ENCODE measurements around the gene PCDHB13. TPM values are rescaled to one million over a fixed set of nuclear protein-coding genes. Genes with fewer than 3 reads are reported as not detected.

PCDHB13 gene
- total RNA-seq, 1 donor from 2014 or later = 7.4 TPM

DNA sequence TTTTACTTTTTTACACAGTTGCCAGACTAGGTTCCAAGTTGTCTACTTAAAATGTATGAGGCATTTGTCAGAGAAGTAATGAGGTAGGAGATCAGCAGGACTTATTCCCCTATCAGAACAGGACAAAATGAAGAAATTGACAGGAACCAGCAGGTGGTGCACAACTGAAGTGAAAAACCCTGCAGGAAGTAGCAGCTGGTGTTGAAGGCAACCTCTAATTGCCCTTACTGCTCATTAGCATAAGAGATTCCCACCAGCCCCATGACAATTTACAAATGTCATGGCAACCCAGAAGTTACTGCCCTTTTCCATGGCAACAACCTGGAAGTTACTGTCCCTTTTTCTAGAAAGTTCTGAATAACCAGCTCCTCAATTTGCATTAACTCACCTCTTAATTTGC is 36.9 kb downstream of the PCDHB13 start:
- TF ChIP-seq, protein P1, sequence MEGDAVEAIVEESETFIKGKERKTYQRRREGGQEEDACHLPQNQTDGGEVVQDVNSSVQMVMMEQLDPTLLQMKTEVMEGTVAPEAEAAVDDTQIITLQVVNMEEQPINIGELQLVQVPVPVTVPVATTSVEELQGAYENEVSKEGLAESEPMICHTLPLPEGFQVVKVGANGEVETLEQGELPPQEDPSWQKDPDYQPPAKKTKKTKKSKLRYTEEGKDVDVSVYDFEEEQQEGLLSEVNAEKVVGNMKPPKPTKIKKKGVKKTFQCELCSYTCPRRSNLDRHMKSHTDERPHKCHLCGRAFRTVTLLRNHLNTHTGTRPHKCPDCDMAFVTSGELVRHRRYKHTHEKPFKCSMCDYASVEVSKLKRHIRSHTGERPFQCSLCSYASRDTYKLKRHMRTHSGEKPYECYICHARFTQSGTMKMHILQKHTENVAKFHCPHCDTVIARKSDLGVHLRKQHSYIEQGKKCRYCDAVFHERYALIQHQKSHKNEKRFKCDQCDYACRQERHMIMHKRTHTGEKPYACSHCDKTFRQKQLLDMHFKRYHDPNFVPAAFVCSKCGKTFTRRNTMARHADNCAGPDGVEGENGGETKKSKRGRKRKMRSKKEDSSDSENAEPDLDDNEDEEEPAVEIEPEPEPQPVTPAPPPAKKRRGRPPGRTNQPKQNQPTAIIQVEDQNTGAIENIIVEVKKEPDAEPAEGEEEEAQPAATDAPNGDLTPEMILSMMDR (IDR thresholded peaks at IDR 0.05; ENCODE audit: unreplicated experiment) = no peak
- no peak overlapping the region for H3K4me3 Mint-ChIP-seq (ENCODE audit: low read depth)
- H3K27me3 Mint-ChIP-seq = no peaks in the 10 kb centered on the region
- H3K4me1 Mint-ChIP-seq (ENCODE audit: low read depth) = no peaks in the 10 kb centered on the region
- H3K9me3 Mint-ChIP-seq (ENCODE audit: low read depth) = peaks cover 66% of the 10 kb centered on the region
- peaks cover 40% of the 10 kb centered on the region for H3K36me3 Mint-ChIP-seq (ENCODE audit: insufficient read depth)
- no peak for DNase-seq (ENCODE audit: low spot score, unreplicated experiment)
- H3K27ac Mint-ChIP-seq = no peak overlapping the region

- TF ChIP-seq, protein P1 (IDR thresholded peaks at IDR 0.05; ENCODE audit: unreplicated experiment) = no peak
- Mint-ChIP-seq H3K27me3 (no peaks in the 10 kb centered on the region), H3K4me3 (ENCODE audit: low read depth) (no peak overlapping the region), H3K9me3 (ENCODE audit: low read depth) (peaks cover 71% of the 10 kb centered on the region), H3K27ac (no peak overlapping the region), H3K36me3 (ENCODE audit: insufficient read depth) (peaks cover 37% of the 10 kb centered on the region), H3K4me1 (ENCODE audit: low read depth) (no peaks in the 10 kb centered on the region)
- DNase-seq (ENCODE audit: low spot score, unreplicated experiment) = no peak
Observed at GRCh38 chr5:141258464-141258863, 44.7 kb downstream of the PCDHB13 start.

DNA sequence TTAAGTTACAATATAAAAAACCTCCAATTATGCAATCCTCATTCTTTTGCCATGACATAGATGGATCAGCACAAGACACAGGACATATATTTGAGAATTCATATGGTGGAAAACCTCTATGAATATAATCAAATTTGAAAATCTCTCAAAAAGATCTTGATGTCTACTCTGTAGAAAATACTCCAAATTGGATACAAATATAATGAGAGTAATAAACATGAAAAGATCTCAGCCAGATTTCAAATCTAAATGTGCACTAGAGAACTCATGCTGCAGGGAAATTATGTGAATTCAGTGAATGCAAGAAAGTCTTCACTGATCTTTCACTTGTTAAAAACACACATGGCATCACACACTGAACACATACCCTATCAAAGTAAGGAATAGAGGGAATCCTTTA is 45.2 kb downstream of the PCDHB13 start:
- H3K27me3 Mint-ChIP-seq = no peaks in the 10 kb centered on the region
- peaks cover 39% of the 10 kb centered on the region for H3K36me3 Mint-ChIP-seq (ENCODE audit: insufficient read depth)
- H3K4me1 Mint-ChIP-seq (ENCODE audit: low read depth) = no peaks in the 10 kb centered on the region
- H3K27ac Mint-ChIP-seq = no peak overlapping the region
- H3K9me3 Mint-ChIP-seq (ENCODE audit: low read depth) = peaks cover 68% of the 10 kb centered on the region
- no peak overlapping the region for H3K4me3 Mint-ChIP-seq (ENCODE audit: low read depth)
- TF ChIP-seq, protein P1 (IDR thresholded peaks at IDR 0.05; ENCODE audit: unreplicated experiment) = no peak
- no peak for DNase-seq (ENCODE audit: low spot score, unreplicated experiment)

GRCh38 chr5:141260458-141261237 is 46.9 kb downstream of the PCDHB13 start:
- H3K27ac Mint-ChIP-seq = no peak overlapping the region
- no peak for DNase-seq (ENCODE audit: low spot score, unreplicated experiment)
- H3K4me1 Mint-ChIP-seq (ENCODE audit: low read depth) = no peaks in the 10 kb centered on the region
- peaks cover 56% of the 10 kb centered on the region for H3K9me3 Mint-ChIP-seq (ENCODE audit: low read depth)
- H3K27me3 Mint-ChIP-seq = no peaks in the 10 kb centered on the region
- no peak overlapping the region for H3K4me3 Mint-ChIP-seq (ENCODE audit: low read depth)
- peaks cover 38% of the 10 kb centered on the region for H3K36me3 Mint-ChIP-seq (ENCODE audit: insufficient read depth)
- TF ChIP-seq, protein P1 (IDR thresholded peaks at IDR 0.05; ENCODE audit: unreplicated experiment) = no peak

GRCh38 chr5:141261238-141261546 is 47.5 kb downstream of the PCDHB13 start:
- Mint-ChIP-seq H3K9me3 (ENCODE audit: low read depth) (peaks cover 56% of the 10 kb centered on the region), H3K36me3 (ENCODE audit: insufficient read depth) (peaks cover 42% of the 10 kb centered on the region), H3K27ac (no peak overlapping the region), H3K4me3 (ENCODE audit: low read depth) (no peak overlapping the region), H3K27me3 (no peaks in the 10 kb centered on the region), H3K4me1 (ENCODE audit: low read depth) (no peaks in the 10 kb centered on the region)
- TF ChIP-seq, protein P1 (IDR thresholded peaks at IDR 0.05; ENCODE audit: unreplicated experiment) = no peak
- DNase-seq (ENCODE audit: low spot score, unreplicated experiment) = no peak

Other genes starting within 250 kb of the PCDHB13 start
- 1.8 and 1.9 TPM in 2 replicates for gene PCDHAC2, start 247.4 kb upstream of the PCDHB13 start, total RNA-seq
- 0.29 and 0.31 TPM in 2 replicates for gene PCDHB1, start 162.5 kb upstream of the PCDHB13 start, total RNA-seq
- 75.5 and 80.4 TPM in 2 replicates for gene PCDHB2, start 119.3 kb upstream of the PCDHB13 start, total RNA-seq
- 9.1 and 9.4 TPM in 2 replicates for gene PCDHB3, start 113.4 kb upstream of the PCDHB13 start, total RNA-seq
- gene PCDHB4, start 92.1 kb upstream of the PCDHB13 start, total RNA-seq = 4.4 and 4.6 TPM in 2 replicates
- 29.4 and 32.4 TPM in 2 replicates for gene PCDHB5, start 78.7 kb upstream of the PCDHB13 start, total RNA-seq
- gene PCDHB6, start 63.9 kb upstream of the PCDHB13 start, total RNA-seq = 2.4 and 2.7 TPM in 2 replicates
- 0.93 and 1.1 TPM in 2 replicates for gene PCDHB7, start 41.3 kb upstream of the PCDHB13 start, total RNA-seq
- gene PCDHB8, start 36.1 kb upstream of the PCDHB13 start, total RNA-seq = 2.0 and 2.8 TPM in 2 replicates
- gene PCDHB16, start 31.5 kb upstream of the PCDHB13 start, total RNA-seq = 11.9 and 14.3 TPM in 2 replicates
- 7.5 and 8.0 TPM in 2 replicates for gene PCDHB9, start 26.8 kb upstream of the PCDHB13 start, total RNA-seq
- 5.5 and 7.2 TPM in 2 replicates for gene PCDHB10, start 21.6 kb upstream of the PCDHB13 start, total RNA-seq
- gene PCDHB11, start 14.3 kb upstream of the PCDHB13 start, total RNA-seq = 4.7 and 5.9 TPM in 2 replicates
- 5.4 and 7.2 TPM in 2 replicates for gene PCDHB12, start 5.2 kb upstream of the PCDHB13 start, total RNA-seq
- 7.9 and 8.0 TPM in 2 replicates for gene PCDHB14, start 9.4 kb downstream of the PCDHB13 start, total RNA-seq
- gene PCDHB15, start 31.5 kb downstream of the PCDHB13 start, total RNA-seq = 8.3 and 9.5 TPM in 2 replicates
- 1.1 and 1.2 TPM in 2 replicates for gene SLC25A2, start 90.1 kb downstream of the PCDHB13 start, total RNA-seq
- gene TAF7, start 106.9 kb downstream of the PCDHB13 start, total RNA-seq = 90.9 and 95.6 TPM in 2 replicates
- gene PCDHGA1, start 116.6 kb downstream of the PCDHB13 start, total RNA-seq = 1.1 and 1.3 TPM in 2 replicates
- 0.72 and 1.1 TPM in 2 replicates for gene PCDHGA2, start 124.8 kb downstream of the PCDHB13 start, total RNA-seq
- gene PCDHGA3, start 129.9 kb downstream of the PCDHB13 start, total RNA-seq = 0.80 and 0.81 TPM in 2 replicates
- 2.3 TPM in 2 replicates for gene PCDHGB1, start 136.2 kb downstream of the PCDHB13 start, total RNA-seq
- 0.96 and 1.2 TPM in 2 replicates for gene PCDHGA4, start 141.1 kb downstream of the PCDHB13 start, total RNA-seq
- 0.80 and 0.89 TPM in 2 replicates for gene PCDHGB2, start 146.1 kb downstream of the PCDHB13 start, total RNA-seq
- 0.69 and 0.71 TPM in 2 replicates for gene PCDHGA5, start 150.2 kb downstream of the PCDHB13 start, total RNA-seq
- 0.60 and 0.73 TPM in 2 replicates for gene PCDHGB3, start 156.3 kb downstream of the PCDHB13 start, total RNA-seq
- gene PCDHGA6, start 160.0 kb downstream of the PCDHB13 start, total RNA-seq = 0.60 and 0.80 TPM in 2 replicates
- gene PCDHGA7, start 168.8 kb downstream of the PCDHB13 start, total RNA-seq = 0.41 and 0.49 TPM in 2 replicates
- 16.1 and 17.0 TPM in 2 replicates for gene PCDHGB4, start 173.8 kb downstream of the PCDHB13 start, total RNA-seq
- gene PCDHGA8, start 178.7 kb downstream of the PCDHB13 start, total RNA-seq = 1.5 and 1.9 TPM in 2 replicates
- gene PCDHGB5, start 184.0 kb downstream of the PCDHB13 start, total RNA-seq = 4.0 and 4.2 TPM in 2 replicates
- gene PCDHGA9, start 188.9 kb downstream of the PCDHB13 start, total RNA-seq = 1.5 and 1.8 TPM in 2 replicates
- 23.1 and 24.0 TPM in 2 replicates for gene PCDHGB6, start 194.1 kb downstream of the PCDHB13 start, total RNA-seq
- 14.3 and 14.6 TPM in 2 replicates for gene PCDHGA10, start 199.1 kb downstream of the PCDHB13 start, total RNA-seq
- gene PCDHGB7, start 203.8 kb downstream of the PCDHB13 start, total RNA-seq = 6.0 and 8.0 TPM in 2 replicates
- 3.1 and 3.3 TPM in 2 replicates for gene PCDHGA11, start 207.1 kb downstream of the PCDHB13 start, total RNA-seq
- 2.9 and 3.2 TPM in 2 replicates for gene PCDHGA12, start 216.6 kb downstream of the PCDHB13 start, total RNA-seq